Uterus (tissue), 4 donors: ENCODE measurements around the gene SENP6. TPM values are rescaled to one million over a fixed set of nuclear protein-coding genes. Genes with fewer than 3 reads are reported as not detected.
A peak's percentile ranks its signal among the peaks of the same experiment; 100 is the strongest.

ENCODE experiments used
- DNase-seq, 2 donors: peaks; one replicate each; pipeline ENCODE4 v3.0.0-alpha.2; 2019 to 2020
- H3K27ac ChIP-seq, 2 donors: fragments of 200-600 bp; sonication (generic); 1 replicate in 1 of 2; 2 replicates in 1 of 2; pipeline ENCODE4 v1.5.1; 2016 to 2018
- H3K27me3 ChIP-seq, 2 donors: fragments of 200-600 bp; sonication (generic); one replicate each; pipeline ENCODE4 v1.5.1; 2018 to 2019; ENCODE audit warnings: control low read depth in 1 of 2
- H3K36me3 ChIP-seq, 2 donors: fragments of 200-600 bp; sonication (generic); one replicate each; pipeline ENCODE4 v1.5.1; 2019; ENCODE audit warnings: control low read depth in 1 of 2
- H3K4me1 ChIP-seq, 2 donors: fragments of 200-600 bp; sonication (generic); one replicate each; pipeline ENCODE4 v1.5.1; 2018 to 2019; ENCODE audit warnings: control low read depth in 1 of 2
- H3K4me3 ChIP-seq, 2 donors: fragments of 200-600 bp; sonication (generic); 1 replicate in 1 of 2; 2 replicates in 1 of 2; pipeline ENCODE4 v1.5.1; 2018 to 2019; ENCODE audit warnings: mild to moderate bottlenecking in 1 of 2
- H3K9me3 ChIP-seq, 2 donors: fragments of 200-600 bp; sonication (generic); one replicate each; pipeline ENCODE4 v1.5.1; 2019; ENCODE audit warnings: control low read depth in 1 of 2
- POLR2A ChIP-seq, 2 donors: fragments of 450-650 bp; IDR thresholded peaks; one replicate each; pipeline ENCODE4 v1.6.1; 2016; ENCODE audit warnings: antibody characterized with exemption in 2 of 2, mild to moderate bottlenecking in 1 of 2, moderate library complexity in 1 of 2
- intact Hi-C: fragments of 100-400 bp; cut with DNase I; formaldehyde crosslinking; loops from one replicate; pipeline ENCODE4 v1.15.1; 2023; ENCODE audit warnings: low total_unique reads
- total RNA-seq, 4 donors: library from RNA; depleted of rRNA in 3 of 4; stranded (reverse); fragments of >200 nt in 3 of 4; gene quantifications; one replicate each; pipeline versions ENCODE4 v1.1.0 to v1.2.4, GENCODE V29; 2014 to 2023
- TF ChIP-seq, protein P1 (sequence below), 4 experiments: fragments of 200-600 bp in 2 of 4; fragments of 450-650 bp in 2 of 4; sonication (generic) in 2 of 4; IDR thresholded peaks; one replicate each; pipeline ENCODE4 v1.5.1; 2016 to 2019; ENCODE audit warnings: antibody characterized with exemption in 4 of 4, mild to moderate bottlenecking in 2 of 4, moderate library complexity in 1 of 4
- donor health status: DM: yes; HTN: yes; CAD: no.

The SENP6 gene
- total RNA-seq, 4 donors from 2014 or later = 70.4 to 258 (median 205) TPM

DNA sequence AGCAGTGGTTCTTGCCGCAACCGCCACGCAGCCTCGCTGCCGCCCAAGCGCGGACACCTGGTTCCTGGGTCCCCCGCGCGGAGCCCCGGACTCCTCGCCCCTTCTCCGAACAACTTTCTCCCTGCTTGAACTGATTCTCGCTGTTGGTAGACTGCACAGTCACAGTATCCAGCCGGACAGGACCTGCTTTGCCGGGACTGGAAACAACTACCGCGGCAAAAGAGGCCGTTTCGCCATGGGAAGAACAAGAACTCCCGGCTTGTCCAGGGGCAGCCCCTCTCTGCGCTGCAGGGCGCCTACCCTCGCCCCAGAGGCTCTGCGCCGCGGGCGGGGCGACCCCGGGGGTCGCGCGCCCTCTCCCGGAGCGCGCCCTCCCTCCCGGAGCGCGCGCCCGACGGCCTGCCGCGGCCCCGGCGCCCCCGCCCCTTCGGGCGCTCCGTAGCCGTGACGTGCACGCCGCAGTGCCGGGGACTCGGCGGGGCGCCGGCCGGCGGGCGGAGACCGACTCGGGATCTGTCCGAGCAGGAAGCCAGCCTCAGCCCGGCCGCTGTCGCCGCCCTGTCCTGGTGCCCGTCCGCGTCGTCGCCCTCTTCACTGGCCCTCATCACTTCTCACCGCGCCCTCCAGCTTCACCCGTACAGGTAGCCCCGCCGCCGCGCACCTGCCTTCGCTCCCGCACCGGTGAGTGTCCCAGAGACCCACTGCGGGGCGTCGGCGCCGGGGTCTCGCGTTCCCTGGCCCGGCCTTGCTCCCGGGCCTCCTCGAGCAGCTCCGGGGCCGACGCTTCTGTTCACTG lies 147.3 kb downstream of the SENP6 start, which contains the start of gene MYO6:
MYO6 (plus strand) TSS at position 497 of the 796 bp plus-strand sequence. CDS start 68,309 bp downstream, outside the sequence.
- TF ChIP-seq, protein P1, sequence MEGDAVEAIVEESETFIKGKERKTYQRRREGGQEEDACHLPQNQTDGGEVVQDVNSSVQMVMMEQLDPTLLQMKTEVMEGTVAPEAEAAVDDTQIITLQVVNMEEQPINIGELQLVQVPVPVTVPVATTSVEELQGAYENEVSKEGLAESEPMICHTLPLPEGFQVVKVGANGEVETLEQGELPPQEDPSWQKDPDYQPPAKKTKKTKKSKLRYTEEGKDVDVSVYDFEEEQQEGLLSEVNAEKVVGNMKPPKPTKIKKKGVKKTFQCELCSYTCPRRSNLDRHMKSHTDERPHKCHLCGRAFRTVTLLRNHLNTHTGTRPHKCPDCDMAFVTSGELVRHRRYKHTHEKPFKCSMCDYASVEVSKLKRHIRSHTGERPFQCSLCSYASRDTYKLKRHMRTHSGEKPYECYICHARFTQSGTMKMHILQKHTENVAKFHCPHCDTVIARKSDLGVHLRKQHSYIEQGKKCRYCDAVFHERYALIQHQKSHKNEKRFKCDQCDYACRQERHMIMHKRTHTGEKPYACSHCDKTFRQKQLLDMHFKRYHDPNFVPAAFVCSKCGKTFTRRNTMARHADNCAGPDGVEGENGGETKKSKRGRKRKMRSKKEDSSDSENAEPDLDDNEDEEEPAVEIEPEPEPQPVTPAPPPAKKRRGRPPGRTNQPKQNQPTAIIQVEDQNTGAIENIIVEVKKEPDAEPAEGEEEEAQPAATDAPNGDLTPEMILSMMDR (IDR thresholded peaks at IDR 0.05) = no peak
- peak; percentile 66 to 87 for TF ChIP-seq POLR2A (IDR thresholded peaks at IDR 0.05)
- H3K4me3 ChIP-seq = peak within 1 kb of the TSS; percentile 84 to 96
- H3K9me3 ChIP-seq = no peaks in the 10 kb centered on the region
- no peaks in the 10 kb centered on the region for H3K4me1 ChIP-seq
- intact Hi-C loops = no loop called here
- H3K36me3 ChIP-seq = no peaks in the 10 kb centered on the region
- peak within 1 kb of the TSS; percentile 78 to 85 for H3K27ac ChIP-seq
- no peaks in the 10 kb centered on the region for H3K27me3 ChIP-seq
- peak; percentile 44 to 58 for DNase-seq

DNA sequence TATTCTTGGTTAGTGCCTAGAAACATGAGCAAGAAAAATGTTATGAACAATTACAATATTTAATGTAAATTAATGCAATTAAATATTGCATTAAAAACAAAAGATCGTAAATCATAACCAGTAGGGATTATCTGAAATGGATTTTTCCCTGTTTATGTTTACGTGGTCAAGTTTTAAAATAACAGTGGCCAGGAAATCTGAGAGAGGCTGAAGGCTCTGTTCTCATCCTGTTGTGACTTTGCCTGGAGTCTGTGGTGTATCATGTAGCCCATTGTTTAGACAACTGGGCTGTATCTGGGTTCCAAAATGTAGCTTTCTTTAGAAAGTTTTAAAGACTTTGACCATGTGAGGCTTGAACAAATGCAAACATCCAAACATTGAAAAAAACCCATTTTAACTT lies 149.8 kb downstream of the SENP6 start:
- H3K27ac ChIP-seq = no peak overlapping the region
- H3K4me3 ChIP-seq = no peak overlapping the region
- H3K36me3 ChIP-seq = no peaks in the 10 kb centered on the region
- no peaks in the 10 kb centered on the region for H3K9me3 ChIP-seq
- TF ChIP-seq, protein P1 (IDR thresholded peaks at IDR 0.05) = no peak
- TF ChIP-seq POLR2A (IDR thresholded peaks at IDR 0.05) = no peak
- DNase-seq = no peak
- intact Hi-C loops = no loop called here
- H3K27me3 ChIP-seq = no peaks in the 10 kb centered on the region
- no peaks in the 10 kb centered on the region for H3K4me1 ChIP-seq

DNA sequence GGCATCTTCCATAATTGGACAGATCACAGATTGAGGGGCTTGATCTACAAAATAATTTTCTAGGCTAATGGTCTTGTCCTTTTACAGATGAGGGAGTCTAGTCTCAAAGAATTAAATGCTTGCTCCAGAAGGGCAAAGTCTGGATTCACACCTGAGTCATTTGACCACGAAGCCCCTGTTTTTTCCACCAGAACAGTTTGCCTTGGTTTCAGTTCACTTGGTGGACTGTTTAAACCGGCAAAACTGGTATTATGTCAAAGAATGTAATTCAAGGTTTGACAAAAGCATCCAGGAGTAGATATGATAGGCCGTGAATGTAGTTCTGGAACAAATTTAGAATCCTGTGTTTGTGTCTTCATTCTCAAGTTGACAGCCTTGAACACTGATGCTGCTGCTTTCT lies 150.7 kb downstream of the SENP6 start:
- H3K4me1 ChIP-seq = no peaks in the 10 kb centered on the region
- no peaks in the 10 kb centered on the region for H3K9me3 ChIP-seq
- no peaks in the 10 kb centered on the region for H3K27me3 ChIP-seq
- TF ChIP-seq, protein P1 (IDR thresholded peaks at IDR 0.05) = no peak
- no peak for TF ChIP-seq POLR2A (IDR thresholded peaks at IDR 0.05)
- H3K36me3 ChIP-seq = no peaks in the 10 kb centered on the region
- H3K4me3 ChIP-seq = no peak overlapping the region
- H3K27ac ChIP-seq = no peak overlapping the region
- DNase-seq = no peak
- intact Hi-C loops = no loop called here

DNA sequence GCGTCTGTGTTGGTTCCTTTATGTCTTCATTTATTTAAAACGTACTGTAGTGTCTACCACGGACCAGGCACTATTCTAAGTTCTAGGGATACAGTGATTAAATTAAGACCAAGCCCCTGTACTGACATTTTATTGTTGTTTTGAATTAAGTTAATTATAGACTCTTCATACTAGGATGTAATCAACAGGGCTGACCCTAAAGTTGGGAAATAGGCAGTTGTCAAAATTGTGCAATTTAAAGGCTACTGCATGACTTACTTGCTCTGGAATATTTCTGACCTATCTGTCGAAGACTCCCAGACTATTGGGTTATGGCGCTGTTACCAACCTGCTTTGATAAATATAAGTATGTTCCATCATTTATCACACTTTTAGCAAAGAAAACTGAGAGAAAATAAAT lies 154.0 kb downstream of the SENP6 start:
- DNase-seq = no peak
- Histone ChIP-seq H3K4me1 (no peaks in the 10 kb centered on the region), H3K4me3 (no peak overlapping the region), H3K36me3 (no peaks in the 10 kb centered on the region), H3K9me3 (no peaks in the 10 kb centered on the region), H3K27ac (no peak overlapping the region), H3K27me3 (no peaks in the 10 kb centered on the region)
- intact Hi-C loops = no loop called here
- no peak for TF ChIP-seq POLR2A (IDR thresholded peaks at IDR 0.05)
- TF ChIP-seq, protein P1 (IDR thresholded peaks at IDR 0.05) = no peak

DNA sequence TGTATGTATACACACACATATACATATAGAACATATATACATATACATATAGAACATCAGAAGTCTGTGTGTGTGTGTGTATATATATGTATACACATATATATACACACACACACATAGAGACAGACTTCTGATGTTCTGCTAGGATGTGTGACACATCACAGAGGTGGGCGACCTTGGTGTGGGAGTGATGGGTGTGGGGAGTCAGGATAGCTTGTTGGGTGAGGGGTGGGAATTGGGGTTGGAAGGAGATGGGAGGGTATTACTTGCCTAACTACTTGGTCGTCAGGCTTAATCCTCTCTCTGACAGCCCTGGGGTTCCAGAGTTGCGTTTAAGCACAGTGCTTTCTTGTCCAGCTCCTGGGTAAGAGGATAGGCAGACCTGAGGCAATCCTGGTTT lies 155.6 kb downstream of the SENP6 start:
- TF ChIP-seq POLR2A (IDR thresholded peaks at IDR 0.05) = no peak
- TF ChIP-seq, protein P1 (IDR thresholded peaks at IDR 0.05) = no peak
- Histone ChIP-seq H3K27me3 (no peaks in the 10 kb centered on the region), H3K4me1 (no peaks in the 10 kb centered on the region), H3K9me3 (no peaks in the 10 kb centered on the region), H3K4me3 (no peak overlapping the region), H3K36me3 (no peaks in the 10 kb centered on the region), H3K27ac (no peak overlapping the region)
- intact Hi-C loops = no loop called here
- DNase-seq = no peak
